Endothelial cell of umbilical vein (primary cell): ENCODE results near the gene HIVEP3. TPM values are rescaled to one million over a fixed set of nuclear protein-coding genes. Genes with fewer than 3 reads are reported as not detected.

Source experiments
- BruUV-seq: library from RNA; stranded (reverse); fragments of 400-500 nt; replicated peaks from 2 replicates; lab custom pipeline; 2021; lab: Mats Ljungman, UMichigan
- CTCF ChIA-PET: fragments of 300-600, 350-600 bp; sonication (Branson Sonifier 250); formaldehyde crosslinking; loops from one replicate; lab custom pipeline; 2021; ENCODE audit warnings: antibody characterized with exemption, inconsistent platforms; lab: Charles Lee
- POLR2A ChIA-PET: fragments of 300-600, 350-600 bp; sonication (Branson Sonifier 250); formaldehyde crosslinking; loops from one replicate; lab custom pipeline; 2021; ENCODE audit warnings: antibody characterized with exemption, inconsistent platforms; lab: Charles Lee
- DNase-seq: peaks from one replicate; pipeline ENCODE4 v3.0.0-alpha.2; 2011; ENCODE audit warnings: low read depth, low spot score
- FAIRE-seq: peaks from 2 replicates; lab custom pipeline; 2011; peaks lifted over from hg19 to GRCh38; lab: Jason Lieb, UNC
- H2AFZ ChIP-seq: 2 replicates; pipeline ENCODE4 v1.6.0; 2012; ENCODE audit warnings: low read depth, low read length, control low read depth, inconsistent platforms
- H3K27ac ChIP-seq: 2 replicates; pipeline ENCODE4 v1.5.1; 2011; ENCODE audit warnings: low read depth, mild to moderate bottlenecking, control low read depth, low read length, moderate library complexity; ENCODE audit not compliant: insufficient read depth
- H3K27me3 ChIP-seq, 2 experiments: 2 replicates each; pipeline versions ENCODE4 v1.6.0 to v1.6.1; 2011; ENCODE audit warnings: low read length in 2 of 2, mixed read lengths in 1 of 2; ENCODE audit not compliant: control insufficient read depth in 2 of 2, insufficient read depth in 2 of 2
- H3K36me3 ChIP-seq, 2 experiments: 2 replicates in 1 of 2; 3 replicates in 1 of 2; pipeline ENCODE4 v1.5.1; 2011; ENCODE audit warnings: low read length in 2 of 2, mild to moderate bottlenecking in 1 of 2, moderate library complexity in 1 of 2; ENCODE audit not compliant: control insufficient read depth in 2 of 2, insufficient read depth in 2 of 2; ENCODE audit errors: extremely low read depth in 1 of 2
- H3K4me1 ChIP-seq: 3 replicates; pipeline ENCODE4 v1.5.1; 2011; ENCODE audit warnings: mild to moderate bottlenecking, low read length; ENCODE audit not compliant: control insufficient read depth, insufficient read depth; ENCODE audit errors: extremely low read depth
- H3K4me2 ChIP-seq: 2 replicates; pipeline ENCODE4 v1.6.1; 2011; ENCODE audit warnings: low read length, control low read depth, mixed read lengths; ENCODE audit not compliant: insufficient read depth
- H3K4me3 ChIP-seq, 3 experiments: fragments of 200-600 bp in 1 of 3; sonication (generic), shearing (Covaris generic) in 1 of 3; replicated peaks in 1 of 3; 2 replicates each; pipeline ENCODE4 v1.5.1; 2011 to 2016; ENCODE audit warnings: control low read depth in 3 of 3, low read length in 3 of 3, mild to moderate bottlenecking in 2 of 3, inconsistent platforms in 1 of 3, low read depth in 1 of 3, moderate library complexity in 1 of 3; ENCODE audit not compliant: insufficient read depth in 1 of 3
- H3K79me2 ChIP-seq: 2 replicates; pipeline ENCODE4 v1.6.0; 2012; ENCODE audit warnings: low read length, inconsistent platforms; ENCODE audit not compliant: control insufficient read depth, insufficient read depth
- H3K9ac ChIP-seq: replicated peaks from 2 replicates; pipeline ENCODE3; 2011; ENCODE audit warnings: low read length, control low read depth; ENCODE audit not compliant: insufficient read depth; ENCODE audit errors: extremely low read depth
- H3K9me1 ChIP-seq: replicated peaks from 3 replicates; pipeline ENCODE4 v1.6.0; 2011; ENCODE audit warnings: mild to moderate bottlenecking, low read length; ENCODE audit not compliant: control insufficient read depth, insufficient read depth; ENCODE audit errors: extremely low read depth
- H3K9me3 ChIP-seq: replicated peaks from 2 replicates; pipeline ENCODE4 v1.5.1; 2012; ENCODE audit warnings: low read length, inconsistent platforms; ENCODE audit not compliant: control insufficient read depth, insufficient read depth
- H4K20me1 ChIP-seq: replicated peaks from 2 replicates; pipeline ENCODE3; 2011; ENCODE audit warnings: mild to moderate bottlenecking, low read length; ENCODE audit not compliant: control insufficient read depth, insufficient read depth; ENCODE audit errors: extremely low read depth
- CTCF ChIP-seq, 2 donors: IDR thresholded peaks; 1 replicate in 1 of 2; 2 replicates in 1 of 2; pipeline ENCODE4 v1.5.1; 2011; ENCODE audit warnings: low read length in 2 of 2, mild to moderate bottlenecking in 2 of 2, moderate library complexity in 2 of 2, control low read depth in 1 of 2, inconsistent platforms in 1 of 2, low read depth in 1 of 2; ENCODE audit not compliant: insufficient read depth in 1 of 2; ENCODE audit errors: extremely low read depth in 1 of 2
- EZH2 ChIP-seq: IDR thresholded peaks from 2 replicates; pipeline ENCODE4 v1.6.1; 2012; ENCODE audit warnings: borderline replicate concordance, low read depth, mild to moderate bottlenecking, moderate library complexity, low read length, inconsistent platforms; ENCODE audit not compliant: severe bottlenecking
- FOS ChIP-seq: IDR thresholded peaks from 2 replicates; pipeline ENCODE4 v1.6.1; 2011; ENCODE audit warnings: mild to moderate bottlenecking, low read length, moderate library complexity, borderline replicate concordance; ENCODE audit not compliant: insufficient read depth
- GATA2 ChIP-seq: IDR thresholded peaks from 2 replicates; pipeline ENCODE4 v1.7.0; 2011; ENCODE audit warnings: low read depth, mild to moderate bottlenecking, moderate library complexity, mixed read lengths, low read length; ENCODE audit not compliant: insufficient read length, insufficient read depth
- JUN ChIP-seq: IDR thresholded peaks from 2 replicates; pipeline ENCODE4 v1.6.1; 2011; ENCODE audit warnings: borderline replicate concordance, low read depth; ENCODE audit not compliant: insufficient read length, insufficient read depth
- MAX ChIP-seq: IDR thresholded peaks from 2 replicates; pipeline ENCODE4 v1.6.1; 2011; ENCODE audit not compliant: insufficient read depth, insufficient read length
- MYC ChIP-seq: IDR thresholded peaks from one replicate; pipeline ENCODE4 v1.6.1; 2011; ENCODE audit warnings: mild to moderate bottlenecking, low read depth, low read length
- POLR2A ChIP-seq: IDR thresholded peaks from 2 replicates; pipeline ENCODE4 v1.6.1; 2012; ENCODE audit warnings: low read depth, mild to moderate bottlenecking, control low read depth, low read length
- POLR2AphosphoS5 ChIP-seq: IDR thresholded peaks from 2 replicates; pipeline ENCODE4 v1.6.1; 2012; ENCODE audit warnings: low read depth, mild to moderate bottlenecking, control low read depth, low read length, moderate library complexity; ENCODE audit not compliant: insufficient read depth
- dilution Hi-C: fragments of 300-500 bp; cut with MboI; formaldehyde crosslinking; loops from one replicate; pipeline ENCODE4 v1.15.0; 2019; ENCODE audit warnings: low sequenced_read_pairs; ENCODE audit not compliant: extremely low pct_ligation_motif_present
- intact Hi-C: fragments of 100-400 bp; cut with micrococcal nuclease; formaldehyde crosslinking; loops from one replicate; pipeline ENCODE4 v1.10.0; 2022
- polyA plus RNA-seq, 4 experiments: library from polyadenylated mRNA; depleted of rRNA in 3 of 4; stranded (reverse) in 3 of 4; unstranded in 1 of 4; fragments of >200 nt; gene quantifications; 2 replicates each; pipeline versions ENCODE4 v1.2.1 to v1.2.3, GENCODE V29; 2011 to 2012; ENCODE audit warnings: missing spikeins in 1 of 4
- total RNA-seq: library from RNA; stranded (reverse); gene quantifications from 2 replicates; pipeline ENCODE4 v1.2.3, GENCODE V29; 2021

The HIVEP3 gene
- total and polyA plus RNA-seq, 2 donors (not counting 3 experiments of a cell fraction or from before 2014, with no cell fraction given), result 3.4 to 4.0 TPM

GRCh38 chr1:41612953-41613352, 305.8 kb downstream of the HIVEP3 start:
- no peaks in the 10 kb centered on the region for H3K36me3 ChIP-seq
- BruUV-seq, result no TSS peak
- H3K9ac ChIP-seq, result no peak overlapping the region
- H3K9me1 ChIP-seq, result no peaks in the 10 kb centered on the region
- no peak overlapping the region for H3K4me2 ChIP-seq
- no peaks in the 10 kb centered on the region for H3K9me3 ChIP-seq
- dilution Hi-C loops (no loop called here), intact Hi-C loops (no loop called here)
- TF ChIP-seq GATA2 (no peak), FOS (no peak), MYC (no peak), CTCF (IDR thresholded peaks at IDR 0.05; ENCODE audit: extremely low read depth in 1 of 2, insufficient read depth in 1 of 2, low read depth in 1 of 2, low read length in 2 of 2) (no peak), POLR2AphosphoS5 (no peak), POLR2A (no peak)
- CTCF ChIA-PET, result no interaction called here
- no peaks in the 10 kb centered on the region for H3K79me2 ChIP-seq
- DNase-seq (no peak), FAIRE-seq (no peak)
- H3K4me1 ChIP-seq, result no peaks in the 10 kb centered on the region
- no peak overlapping the region for H3K27ac ChIP-seq
- POLR2A ChIA-PET, result no interaction called here
- H3K4me3 ChIP-seq, result no peak overlapping the region
- H3K27me3 ChIP-seq, result no peaks in the 10 kb centered on the region
- H4K20me1 ChIP-seq, result no peaks in the 10 kb centered on the region
- no peak overlapping the region for H2AFZ ChIP-seq

DNA sequence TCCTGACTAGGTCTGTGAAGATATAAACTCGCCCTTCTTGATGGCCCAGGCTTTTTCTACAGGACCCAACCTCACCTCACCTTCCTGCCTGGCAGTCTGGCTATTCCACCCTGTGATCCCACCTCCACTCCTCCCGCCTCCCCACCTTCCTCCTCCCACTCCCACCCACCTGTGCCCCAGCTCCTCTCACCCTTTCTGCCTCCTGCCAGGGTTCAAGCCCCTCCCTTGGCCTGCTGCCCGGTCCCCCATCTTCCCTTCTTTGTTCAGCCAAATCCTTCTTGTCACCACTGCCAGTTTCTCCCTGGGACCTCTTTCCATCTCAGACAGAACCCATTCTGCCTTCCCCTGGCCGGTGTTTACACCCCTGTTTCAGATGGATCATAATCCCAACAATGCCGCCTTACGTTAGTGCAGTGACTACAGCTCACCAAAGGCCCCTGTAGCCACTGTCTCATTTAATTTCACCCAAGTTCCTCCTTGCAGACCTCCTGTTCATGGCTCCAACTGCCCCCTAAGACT, 306.7 kb downstream of the HIVEP3 start:
- TF ChIP-seq JUN, result no peak
- TF ChIP-seq GATA2, result no peak
- TF ChIP-seq POLR2A, result no peak
- no peak for TF ChIP-seq MAX
- TF ChIP-seq FOS, result no peak
- no peak for TF ChIP-seq EZH2
- TF ChIP-seq MYC, result no peak
- no peak for TF ChIP-seq CTCF (IDR thresholded peaks at IDR 0.05; ENCODE audit: extremely low read depth in 1 of 2, insufficient read depth in 1 of 2, low read depth in 1 of 2, low read length in 2 of 2)
- ChIA-PET CTCF (no interaction called here), POLR2A (no interaction called here)

More for the DNA sequence above, 306.7 kb downstream of the HIVEP3 start:
- Histone ChIP-seq H3K4me2 (no peak overlapping the region), H3K27ac (no peak overlapping the region), H3K79me2 (no peaks in the 10 kb centered on the region), H2AFZ (no peak overlapping the region), H4K20me1 (no peaks in the 10 kb centered on the region), H3K9me3 (no peaks in the 10 kb centered on the region), H3K4me3 (no peak overlapping the region), H3K27me3 (peaks cover 0 to 3% of the 10 kb centered on the region in 2 experiments), H3K36me3 (no peaks in the 10 kb centered on the region), H3K9me1 (no peaks in the 10 kb centered on the region), H3K9ac (no peak overlapping the region), H3K4me1 (no peaks in the 10 kb centered on the region)
- dilution Hi-C loops (no loop called here), intact Hi-C loops (no loop called here)
- DNase-seq (no peak), FAIRE-seq (no peak)
- no TSS peak for BruUV-seq
